OCI-LY1 (cell line): ENCODE data around the gene MOB3A.
A peak's percentile ranks its signal among the peaks of the same experiment; 100 is the strongest.

Experiments
- H2AFZ ChIP-seq: fragments of 200-600 bp; sonication (generic), shearing (Covaris generic); 2 replicates; pipeline ENCODE4 v1.6.0; 2014; ENCODE audit warnings: antibody characterized with exemption, mild to moderate bottlenecking, low read length
- H3F3A ChIP-seq: fragments of 200-600 bp; sonication (generic), shearing (Covaris generic); 2 replicates; pipeline ENCODE4 v1.6.0; 2014; ENCODE audit warnings: mild to moderate bottlenecking, antibody characterized with exemption, low read length, moderate library complexity; ENCODE audit not compliant: insufficient read depth
- H3K27ac ChIP-seq: fragments of 200-600 bp; sonication (generic); 2 replicates; pipeline ENCODE4 v1.5.1; 2014; ENCODE audit warnings: low read length, mixed run types, mild to moderate bottlenecking, low read depth; ENCODE audit not compliant: poor library complexity, severe bottlenecking
- H3K27me3 ChIP-seq: fragments of 200-600 bp; sonication (generic); 2 replicates; pipeline ENCODE4 v1.6.0; 2014; ENCODE audit warnings: antibody characterized with exemption, mild to moderate bottlenecking, low read length, moderate library complexity; ENCODE audit not compliant: insufficient read depth
- H3K36me3 ChIP-seq: fragments of 200-600 bp; sonication (generic); 2 replicates; pipeline ENCODE4 v1.6.1; 2014; ENCODE audit warnings: mild to moderate bottlenecking, antibody characterized with exemption, low read length, moderate library complexity, mixed read lengths; ENCODE audit not compliant: insufficient read depth
- H3K4me1 ChIP-seq: fragments of 200-600 bp; sonication (generic); 2 replicates; pipeline ENCODE4 v1.5.1; 2014; ENCODE audit warnings: mild to moderate bottlenecking, low read length, moderate library complexity; ENCODE audit not compliant: insufficient read depth, severe bottlenecking
- H3K4me2 ChIP-seq: fragments of 200-600 bp; sonication (generic), shearing (Covaris generic); 2 replicates; pipeline ENCODE4 v1.6.1; 2014; ENCODE audit warnings: low read length
- H3K4me3 ChIP-seq: fragments of 200-600 bp; sonication (generic); 2 replicates; pipeline ENCODE4 v1.5.1; 2014; ENCODE audit warnings: low read length, low read depth, mild to moderate bottlenecking, mixed read lengths; ENCODE audit not compliant: poor library complexity, severe bottlenecking
- H3K79me2 ChIP-seq: fragments of 200-600 bp; shearing (Covaris generic); 2 replicates; pipeline ENCODE4 v1.6.1; 2016; ENCODE audit warnings: mixed run types, low read length, mixed read lengths; ENCODE audit not compliant: insufficient read depth
- H3K9ac ChIP-seq: fragments of 200-600 bp; sonication (generic), shearing (Covaris generic); 2 replicates; pipeline ENCODE4 v1.6.1; 2014; ENCODE audit warnings: mild to moderate bottlenecking, low read length, mixed read lengths
- H3K9me2 ChIP-seq: fragments of 200-600 bp; sonication (generic), shearing (Covaris generic); 2 replicates; pipeline ENCODE4 v1.6.1; 2014; ENCODE audit warnings: low read depth, mild to moderate bottlenecking, low read length, mixed read lengths
- H3K9me3 ChIP-seq: fragments of 200-600 bp; shearing (Covaris generic); 2 replicates; pipeline ENCODE4 v1.6.1; 2014; ENCODE audit warnings: low read length, mixed read lengths
- H4K20me1 ChIP-seq: fragments of 200-600 bp; sonication (generic), shearing (Covaris generic); 2 replicates; pipeline ENCODE4 v1.6.0; 2016; ENCODE audit warnings: mild to moderate bottlenecking, low read length; ENCODE audit not compliant: insufficient read depth
- CTCF ChIP-seq: fragments of 200-600 bp; sonication (generic), shearing (Covaris generic); IDR thresholded peaks from 2 replicates; pipeline ENCODE4 v1.5.1; 2017; ENCODE audit warnings: mild to moderate bottlenecking, antibody characterized with exemption, low read length, moderate library complexity, mixed read lengths
- EZH2 ChIP-seq: fragments of 200-600 bp; sonication (generic), shearing (Covaris generic); IDR thresholded peaks from 2 replicates; pipeline ENCODE4 v1.8.0; 2017; ENCODE audit warnings: borderline replicate concordance, mixed run types, mild to moderate bottlenecking, antibody characterized with exemption, low read length, moderate library complexity, mixed read lengths

MOB3A gene

GRCh38 chr19:2040647-2041432 is 55.3 kb downstream of the MOB3A start:
- Histone ChIP-seq H3K27me3 (no peaks in the 10 kb centered on the region), H3K27ac (peak overlapping the region; percentile 87), H3K36me3 (peaks cover 43% of the 10 kb centered on the region), H3K9ac (peak overlapping the region; percentile 94), H3K4me1 (peaks cover 57% of the 10 kb centered on the region), H3K4me2 (peak overlapping the region; percentile 72), H3K79me2 (no peaks in the 10 kb centered on the region), H4K20me1 (no peaks in the 10 kb centered on the region), H3K4me3 (peak overlapping the region; percentile 77), H3K9me2 (no peaks in the 10 kb centered on the region), H2AFZ (no peak overlapping the region), H3K9me3 (no peaks in the 10 kb centered on the region), H3F3A (0 out of 2 replicates have a peak, but pooled peaks cover 5% of the 10 kb centered on the region)
- TF ChIP-seq EZH2, result no peak
- TF ChIP-seq CTCF, result no peak

GRCh38 chr19:2039959-2040646 is 56.0 kb downstream of the MOB3A start:
- peaks cover 54% of the 10 kb centered on the region for H3K4me1 ChIP-seq

More at GRCh38 chr19:2039959-2040646, 56.0 kb downstream of the MOB3A start:
- Histone ChIP-seq H3K4me3 (peak overlapping the region; percentile 77), H3F3A (0 out of 2 replicates have a peak, but pooled peaks cover 5% of the 10 kb centered on the region), H3K27ac (no peak overlapping the region), H3K4me2 (peak overlapping the region; percentile 72), H4K20me1 (no peaks in the 10 kb centered on the region), H3K9me3 (no peaks in the 10 kb centered on the region), H2AFZ (no peak overlapping the region), H3K9me2 (no peaks in the 10 kb centered on the region), H3K36me3 (peaks cover 40% of the 10 kb centered on the region), H3K79me2 (no peaks in the 10 kb centered on the region), H3K9ac (no peak overlapping the region), H3K27me3 (no peaks in the 10 kb centered on the region)
- no peak for TF ChIP-seq CTCF
- TF ChIP-seq EZH2, result no peak
